Cardiac fibroblast (primary cell): Measurements from ENCODE around the gene FUBP1.
"Not testable (repeated sequence)": the region's sequence is repeated elsewhere in the genome, so short reads cannot be mapped to it uniquely, and the experiment has no call there.

ENCODE experiments used
- DNase-seq, 2 donors: peaks; one replicate each; pipeline versions ENCODE4 v3.0.0 to v3.0.0-alpha.2; 2010; ENCODE audit warnings: low read depth in 2 of 2
- H3K4me3 ChIP-seq, 2 donors: replicated peaks in 1 of 2; 1 replicate in 1 of 2; 2 replicates in 1 of 2; pipeline ENCODE4 v1.5.1; 2011; ENCODE audit warnings: low read depth in 2 of 2, low read length in 2 of 2, mild to moderate bottlenecking in 2 of 2, moderate library complexity in 1 of 2
- TF ChIP-seq, protein P1 (sequence below): IDR thresholded peaks from one replicate; pipeline ENCODE4 v1.5.1; 2011; ENCODE audit warnings: low read depth, mild to moderate bottlenecking, low read length, inconsistent platforms

FUBP1 gene

DNA sequence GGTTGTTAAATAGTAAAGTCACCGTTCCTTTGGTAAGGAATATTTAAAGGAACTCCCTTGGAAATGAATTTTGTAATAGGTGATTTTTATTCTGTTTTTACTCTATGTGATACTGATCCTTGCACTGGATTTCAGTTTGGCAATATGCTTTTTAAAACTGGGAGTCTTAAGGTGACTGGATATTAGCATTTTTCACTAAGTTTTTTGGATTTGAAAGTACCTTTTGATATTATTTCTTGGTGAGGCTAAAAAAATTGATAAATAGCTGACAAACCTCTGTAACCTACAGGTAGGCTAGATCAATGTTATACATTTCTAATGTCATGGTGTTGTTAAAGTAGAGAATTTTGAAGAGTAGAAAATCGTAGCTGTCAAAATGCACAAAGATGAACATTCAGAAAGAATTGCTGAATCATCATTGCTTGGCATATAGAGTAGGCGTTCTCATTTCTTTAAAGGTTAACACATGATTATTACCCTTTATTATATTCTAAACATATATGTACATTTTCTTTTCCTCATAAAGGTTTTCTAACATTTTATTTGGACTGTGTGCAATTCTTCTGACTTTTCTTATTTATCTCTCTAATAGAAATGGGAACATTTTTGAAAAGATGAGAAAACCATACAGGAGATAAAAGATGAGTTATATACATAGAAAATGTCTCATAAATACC, 24.3 kb upstream of the FUBP1 start:
- DNase-seq = no peak
- peak overlapping the region in 1 of 2 donors; percentile 72 for H3K4me3 ChIP-seq
- TF ChIP-seq, protein P1, sequence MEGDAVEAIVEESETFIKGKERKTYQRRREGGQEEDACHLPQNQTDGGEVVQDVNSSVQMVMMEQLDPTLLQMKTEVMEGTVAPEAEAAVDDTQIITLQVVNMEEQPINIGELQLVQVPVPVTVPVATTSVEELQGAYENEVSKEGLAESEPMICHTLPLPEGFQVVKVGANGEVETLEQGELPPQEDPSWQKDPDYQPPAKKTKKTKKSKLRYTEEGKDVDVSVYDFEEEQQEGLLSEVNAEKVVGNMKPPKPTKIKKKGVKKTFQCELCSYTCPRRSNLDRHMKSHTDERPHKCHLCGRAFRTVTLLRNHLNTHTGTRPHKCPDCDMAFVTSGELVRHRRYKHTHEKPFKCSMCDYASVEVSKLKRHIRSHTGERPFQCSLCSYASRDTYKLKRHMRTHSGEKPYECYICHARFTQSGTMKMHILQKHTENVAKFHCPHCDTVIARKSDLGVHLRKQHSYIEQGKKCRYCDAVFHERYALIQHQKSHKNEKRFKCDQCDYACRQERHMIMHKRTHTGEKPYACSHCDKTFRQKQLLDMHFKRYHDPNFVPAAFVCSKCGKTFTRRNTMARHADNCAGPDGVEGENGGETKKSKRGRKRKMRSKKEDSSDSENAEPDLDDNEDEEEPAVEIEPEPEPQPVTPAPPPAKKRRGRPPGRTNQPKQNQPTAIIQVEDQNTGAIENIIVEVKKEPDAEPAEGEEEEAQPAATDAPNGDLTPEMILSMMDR = no peak

DNA sequence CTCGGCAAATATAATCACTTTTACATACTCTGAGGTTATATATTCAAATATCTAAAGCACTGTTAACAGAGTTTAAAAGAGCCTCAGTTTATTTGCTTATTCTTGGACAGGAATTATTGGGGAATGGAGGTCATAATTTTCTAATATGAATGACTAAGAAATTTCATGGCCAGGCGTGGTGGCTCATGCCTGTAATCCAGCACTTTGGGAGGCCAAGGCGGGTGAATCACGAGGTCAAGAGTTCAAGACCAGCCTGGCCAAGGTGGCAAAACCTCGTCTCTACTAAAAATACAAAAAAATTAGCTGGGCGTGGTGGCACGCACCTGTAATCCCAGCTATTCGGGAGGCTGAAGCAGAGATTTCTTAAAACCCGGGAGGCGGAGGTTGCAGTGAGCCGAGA, 21.7 kb upstream of the FUBP1 start:
- DNase-seq = peak in 1 of 2 donors; percentile 24
- H3K4me3 ChIP-seq = not testable (repeated sequence)

DNA sequence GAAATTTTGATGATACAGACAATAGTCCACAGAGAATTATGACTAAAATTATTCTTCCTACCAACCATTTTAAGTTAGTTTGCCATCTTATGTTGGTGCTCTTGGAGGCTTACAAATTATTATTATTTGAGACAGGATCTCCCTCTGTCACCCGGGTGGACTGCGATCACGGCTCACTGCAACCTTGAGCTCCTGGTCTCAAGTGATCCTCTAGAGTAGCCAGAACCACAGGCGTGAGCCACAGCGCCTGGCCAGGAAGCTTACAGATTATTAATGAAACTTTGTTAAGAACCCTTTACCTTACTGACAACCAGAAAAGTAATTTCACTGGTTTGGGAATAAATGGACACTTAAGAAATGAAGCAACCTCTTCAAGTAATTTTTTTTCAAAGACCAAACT, 17.9 kb upstream of the FUBP1 start:
- no peak overlapping the region for H3K4me3 ChIP-seq
- no peak for DNase-seq
- TF ChIP-seq, protein P1 = no peak

DNA sequence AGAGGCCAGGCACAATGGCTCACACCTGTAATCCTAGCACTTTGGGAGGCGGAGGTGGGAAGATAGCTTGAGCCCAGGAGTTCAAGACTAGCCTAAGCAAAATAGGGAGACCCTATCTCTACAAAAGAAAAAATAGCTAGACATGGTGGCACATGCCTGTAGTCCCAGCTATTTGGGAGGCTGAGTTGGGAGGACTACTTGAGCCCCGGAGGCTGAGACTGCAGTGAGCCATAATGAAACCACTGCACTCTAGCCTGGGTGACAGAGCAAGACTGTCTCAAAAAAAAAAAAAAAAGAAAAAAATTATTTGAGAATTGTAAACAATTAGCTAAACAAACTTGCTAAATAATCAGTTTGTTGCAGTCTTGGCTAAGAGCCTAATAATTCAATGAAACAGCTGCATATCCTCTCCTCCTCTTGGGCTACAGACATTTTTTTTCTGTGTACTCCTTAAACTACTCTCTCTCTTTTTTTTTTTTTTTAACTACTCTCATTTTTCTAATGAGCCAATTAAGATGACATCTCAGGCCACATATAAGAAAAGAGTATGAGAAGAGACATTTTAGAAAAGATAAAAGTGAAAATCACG, 15.3 kb upstream of the FUBP1 start:
- no peak overlapping the region for H3K4me3 ChIP-seq
- TF ChIP-seq, protein P1 = no peak
- DNase-seq = no peak

DNA sequence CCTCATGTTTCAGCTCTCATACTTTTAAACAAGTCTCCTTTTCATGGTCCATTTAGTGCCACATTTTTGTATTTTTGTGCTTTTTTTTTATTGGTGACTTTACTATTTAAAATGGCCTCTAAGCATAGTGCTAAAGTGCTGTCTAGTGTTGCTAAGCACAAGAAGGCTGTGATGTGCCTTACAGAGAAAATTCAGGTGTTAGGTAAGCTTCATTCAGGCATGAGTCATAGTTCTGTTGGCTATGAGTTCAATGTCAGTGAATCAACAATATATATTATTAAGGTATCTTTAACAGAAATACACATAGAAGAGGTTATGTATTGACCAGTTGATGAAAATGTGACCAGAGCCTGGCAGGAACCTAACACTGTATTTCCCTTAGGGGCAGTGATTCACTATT, 12.8 kb upstream of the FUBP1 start:
- TF ChIP-seq, protein P1 = no peak
- no peak overlapping the region for H3K4me3 ChIP-seq
- peak in 1 of 2 donors; percentile 14 for DNase-seq

DNA sequence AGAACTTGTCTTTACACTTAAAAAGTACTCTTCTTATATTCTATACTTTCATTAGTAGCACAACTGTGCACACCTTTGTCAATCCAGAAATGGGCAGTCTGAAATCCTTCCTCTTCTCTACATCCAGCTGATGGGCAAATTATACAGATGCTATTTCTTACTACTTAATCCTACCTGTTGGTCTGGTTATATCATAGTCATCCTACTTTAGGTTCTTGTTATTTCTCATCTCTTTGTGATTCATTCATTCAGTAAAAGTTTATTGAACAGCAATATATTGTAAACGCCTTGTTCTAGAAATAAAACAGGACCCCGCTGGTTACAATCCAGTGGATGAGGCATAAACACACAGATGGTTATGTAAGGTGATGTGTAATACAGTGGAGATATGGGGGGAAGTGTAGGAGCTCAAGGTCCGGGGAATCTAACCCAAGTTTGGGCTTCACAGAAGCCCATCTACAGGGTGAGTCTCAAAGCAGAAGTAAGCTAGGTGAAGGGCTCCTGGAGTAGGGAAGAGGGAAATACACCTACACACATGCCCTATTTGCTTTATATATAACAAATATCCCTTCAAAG, 11.8 kb upstream of the FUBP1 start:
- DNase-seq = no peak
- no peak overlapping the region for H3K4me3 ChIP-seq
- TF ChIP-seq, protein P1 = no peak

DNA sequence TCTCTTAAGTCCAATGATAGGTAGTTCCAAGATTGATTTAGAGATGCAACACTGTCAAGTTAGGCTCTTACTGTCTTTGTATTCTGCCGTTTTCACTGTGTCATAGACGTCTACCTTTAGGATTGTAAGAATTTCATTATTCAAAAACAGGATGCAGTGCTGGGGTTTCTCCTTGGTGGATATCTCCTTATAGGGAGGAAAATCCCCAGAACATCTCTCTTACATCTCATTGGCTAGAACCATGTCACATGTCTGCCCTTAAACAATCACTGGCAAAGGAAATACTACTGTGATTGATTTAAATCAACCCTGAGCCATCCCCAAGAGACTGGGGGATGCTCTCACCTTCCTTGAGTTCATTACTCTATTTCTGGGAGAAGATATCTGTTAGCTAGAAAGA, 10.9 kb upstream of the FUBP1 start:
- H3K4me3 ChIP-seq = no peak overlapping the region
- TF ChIP-seq, protein P1 = no peak
- DNase-seq = no peak
